Neural cell (in vitro differentiated cells): ENCODE data around the gene SUMO2. TPM values are rescaled to one million over a fixed set of nuclear protein-coding genes. Genes with fewer than 3 reads are reported as not detected.

Source experiments
- H2AFZ ChIP-seq: fragments of 200-600, 300-800 bp; sonication (generic), shearing (Covaris generic); 2 replicates; pipeline ENCODE4 v1.6.0; 2014; ENCODE audit warnings: low read depth, mild to moderate bottlenecking, antibody characterized with exemption, low read length, moderate library complexity
- H3F3A ChIP-seq: fragments of 200-600 bp; shearing (Covaris generic); 2 replicates; pipeline ENCODE4 v1.6.1; 2016; ENCODE audit warnings: mild to moderate bottlenecking, moderate library complexity, mixed read lengths, antibody characterized with exemption, low read length; ENCODE audit not compliant: insufficient read depth, poor library complexity, severe bottlenecking
- H3K27ac ChIP-seq: fragments of 200-600, 300-800 bp; sonication (generic), shearing (Covaris generic); 2 replicates; pipeline ENCODE4 v1.5.1; 2014; ENCODE audit warnings: mild to moderate bottlenecking, low read length, moderate library complexity
- H3K27me3 ChIP-seq: fragments of 300-800, 200-600 bp; sonication (generic), shearing (Covaris generic); 2 replicates; pipeline ENCODE4 v1.6.0; 2014; ENCODE audit warnings: mild to moderate bottlenecking, low read depth, low read length, moderate library complexity; ENCODE audit not compliant: insufficient read depth
- H3K36me3 ChIP-seq: fragments of 300-800, 200-600 bp; sonication (generic), shearing (Covaris generic); 2 replicates; pipeline ENCODE4 v1.5.1; 2014; ENCODE audit warnings: mild to moderate bottlenecking, antibody characterized with exemption, low read length, moderate library complexity; ENCODE audit not compliant: insufficient read depth
- H3K4me2 ChIP-seq: fragments of 300-800, 200-600 bp; sonication (generic), shearing (Covaris generic); 2 replicates; pipeline ENCODE4 v1.6.0; 2014; ENCODE audit warnings: mild to moderate bottlenecking, low read length
- H3K4me3 ChIP-seq: fragments of 300-800, 200-600 bp; sonication (generic), shearing (Covaris generic); 2 replicates; pipeline ENCODE4 v1.5.1; 2014; ENCODE audit warnings: mild to moderate bottlenecking, low read length, moderate library complexity
- H3K79me2 ChIP-seq: fragments of 200-600 bp; shearing (Covaris generic); replicated peaks from 2 replicates; pipeline ENCODE4 v1.6.0; 2014; ENCODE audit warnings: mild to moderate bottlenecking, low read length, moderate library complexity; ENCODE audit not compliant: insufficient read depth
- H3K9ac ChIP-seq: fragments of 300-800, 200-600 bp; sonication (generic), shearing (Covaris generic); 2 replicates; pipeline ENCODE4 v1.6.1; 2016; ENCODE audit warnings: mild to moderate bottlenecking, low read length, mixed read lengths
- H3K9me2 ChIP-seq: fragments of 200-600 bp; shearing (Covaris generic); 2 replicates; pipeline ENCODE4 v1.6.1; 2016; ENCODE audit warnings: mild to moderate bottlenecking, low read length, mixed read lengths; ENCODE audit not compliant: insufficient read depth
- H3K9me3 ChIP-seq: fragments of 200-600, 300-800 bp; sonication (generic), shearing (Covaris generic); 2 replicates; pipeline ENCODE4 v1.6.1; 2016; ENCODE audit warnings: mild to moderate bottlenecking, mixed run types, low read length, moderate library complexity, mixed read lengths
- H4K20me1 ChIP-seq: fragments of 200-600 bp; shearing (Covaris generic); 2 replicates; pipeline ENCODE4 v1.6.1; 2016; ENCODE audit warnings: mild to moderate bottlenecking, mixed run types; ENCODE audit not compliant: insufficient read depth
- CTCF ChIP-seq: fragments of 450-650 bp; IDR thresholded peaks from 2 replicates; pipeline ENCODE4 v1.5.1; 2014; ENCODE audit warnings: antibody characterized with exemption, mild to moderate bottlenecking, moderate library complexity; ENCODE audit not compliant: poor library complexity, severe bottlenecking
- EP300 ChIP-seq: fragments of 450-650 bp; conservative IDR thresholded peaks from 2 replicates; pipeline ENCODE4 v1.6.1; 2014; ENCODE audit warnings: antibody characterized with exemption, mild to moderate bottlenecking, moderate library complexity; ENCODE audit not compliant: poor library complexity, severe bottlenecking
- EZH2 ChIP-seq: fragments of 200-600, 300-800 bp; shearing (Covaris generic), sonication (generic); IDR thresholded peaks from 2 replicates; pipeline ENCODE4 v1.6.1; 2014; ENCODE audit warnings: antibody characterized with exemption, low read length, borderline replicate concordance, mild to moderate bottlenecking; ENCODE audit not compliant: insufficient read depth, poor library complexity, severe bottlenecking
- MXI1 ChIP-seq: fragments of 450-650 bp; conservative IDR thresholded peaks from 2 replicates; pipeline ENCODE4 v1.6.1; 2014; ENCODE audit warnings: antibody characterized with exemption, mild to moderate bottlenecking; ENCODE audit not compliant: poor library complexity, severe bottlenecking
- POLR2AphosphoS5 ChIP-seq: IDR thresholded peaks from 2 replicates; pipeline ENCODE4 v1.6.1; 2012
- RAD21 ChIP-seq: fragments of 450-650 bp; conservative IDR thresholded peaks from 2 replicates; pipeline ENCODE4 v1.6.1; 2014; ENCODE audit warnings: antibody characterized with exemption, mild to moderate bottlenecking, moderate library complexity
- REST ChIP-seq: IDR thresholded peaks from 2 replicates; pipeline ENCODE4 v1.6.1; 2012; ENCODE audit warnings: borderline replicate concordance
- SMC3 ChIP-seq: fragments of 450-650 bp; conservative IDR thresholded peaks from 2 replicates; pipeline ENCODE4 v1.6.1; 2014; ENCODE audit warnings: antibody characterized with exemption, mild to moderate bottlenecking, moderate library complexity; ENCODE audit not compliant: poor library complexity
- TAF1 ChIP-seq: IDR thresholded peaks from 2 replicates; pipeline ENCODE4 v1.6.1; 2012; ENCODE audit warnings: low read depth
- polyA plus RNA-seq: library from polyadenylated mRNA; depleted of rRNA; stranded (reverse); fragments of >200 nt; gene quantifications from 2 replicates; pipeline ENCODE4 v1.2.3, GENCODE V29; 2014

SUMO2 gene
- polyA plus RNA-seq, 1 donor from 2014 or later: 283 TPM

- H4K20me1 ChIP-seq: no peaks in the 10 kb centered on the region
- no peak overlapping the region for H3K27ac ChIP-seq
- no peaks in the 10 kb centered on the region for H3K9me3 ChIP-seq
- no peak overlapping the region for H3K4me2 ChIP-seq
- H3K4me3 ChIP-seq: no peak overlapping the region
- no peaks in the 10 kb centered on the region for H3K9me2 ChIP-seq
- H3K9ac ChIP-seq: no peak overlapping the region
- TF ChIP-seq CTCF: no peak
- no peak for TF ChIP-seq RAD21
- no peak for TF ChIP-seq EZH2
- no peak for TF ChIP-seq MXI1
- no peak for TF ChIP-seq TAF1
- no peak for TF ChIP-seq REST
- H3K79me2 ChIP-seq: no peaks in the 10 kb centered on the region
- H3K36me3 ChIP-seq: peaks cover 5% of the 10 kb centered on the region
- H3F3A ChIP-seq: no peaks in the 10 kb centered on the region
- no peak overlapping the region for H2AFZ ChIP-seq
- no peaks in the 10 kb centered on the region for H3K27me3 ChIP-seq
These were observed 48.3 kb upstream of the SUMO2 start for GRCh38 chr17:75231071-75231470.

- Histone ChIP-seq H3K9me2 (no peaks in the 10 kb centered on the region), H3K36me3 (peaks cover 5% of the 10 kb centered on the region), H3K4me3 (no peak overlapping the region), H3K9ac (no peak overlapping the region), H2AFZ (no peak overlapping the region), H4K20me1 (no peaks in the 10 kb centered on the region), H3K9me3 (no peaks in the 10 kb centered on the region), H3K27me3 (no peaks in the 10 kb centered on the region), H3K4me2 (no peak overlapping the region), H3K27ac (no peak overlapping the region), H3K79me2 (no peaks in the 10 kb centered on the region), H3F3A (no peaks in the 10 kb centered on the region)
- no peak for TF ChIP-seq REST
- TF ChIP-seq POLR2AphosphoS5: no peak
- no peak for TF ChIP-seq EP300
- TF ChIP-seq MXI1: no peak
- no peak for TF ChIP-seq EZH2
- no peak for TF ChIP-seq SMC3
- TF ChIP-seq TAF1: no peak
- no peak for TF ChIP-seq CTCF
- TF ChIP-seq RAD21: no peak
These were observed 46.1 kb upstream of the SUMO2 start for GRCh38 chr17:75228847-75229246.
